GM18505 (cell line): ENCODE results near the gene ZNF423.
A peak's percentile ranks its signal among the peaks of the same experiment; 100 is the strongest.
"Not testable (repeated sequence)": the region's sequence is repeated elsewhere in the genome, so short reads cannot be mapped to it uniquely, and the experiment has no call there.

Source experiments
- ATAC-seq: cut with Tn5 transposase; IDR thresholded peaks from one replicate; pipeline ENCODE4 v1.9.1; 2021; ENCODE audit not compliant: unreplicated experiment
- POLR2A ChIP-seq: IDR thresholded peaks from 4 replicates; pipeline ENCODE4 v1.6.1; 2011; ENCODE audit warnings: borderline replicate concordance; ENCODE audit not compliant: insufficient read depth, insufficient read length; ENCODE audit errors: extremely low read depth

Gene ZNF423

GRCh38 chr16:49575346-49576172, 280.4 kb downstream of the ZNF423 start:
- peak; percentile 96 for ATAC-seq
- TF ChIP-seq POLR2A, result peak; percentile 52

- TF ChIP-seq POLR2A, result no peak
- no peak for ATAC-seq
Observed at GRCh38 chr16:49574826-49575225, 281.1 kb downstream of the ZNF423 start.

DNA sequence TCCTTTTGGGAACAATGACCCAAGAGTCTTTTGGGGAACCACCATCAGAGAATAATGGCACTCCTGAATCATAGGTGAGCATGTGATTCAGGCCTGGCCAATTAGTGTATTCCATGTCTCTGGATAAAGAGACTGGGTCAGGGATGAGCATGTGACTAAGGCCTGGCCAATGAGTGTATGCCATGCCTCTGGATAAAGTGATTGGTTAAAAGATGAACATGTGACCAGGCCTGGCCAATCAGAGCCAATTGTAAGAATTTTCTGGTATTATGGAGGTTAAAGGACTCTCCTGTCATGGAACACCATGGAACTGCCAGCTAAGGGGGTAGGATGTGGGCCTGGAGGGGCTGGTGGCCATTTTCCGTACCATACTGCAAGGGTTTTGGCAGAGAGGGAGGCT, 288.0 kb downstream of the ZNF423 start:
- no peak for TF ChIP-seq POLR2A
- ATAC-seq, result no peak

DNA sequence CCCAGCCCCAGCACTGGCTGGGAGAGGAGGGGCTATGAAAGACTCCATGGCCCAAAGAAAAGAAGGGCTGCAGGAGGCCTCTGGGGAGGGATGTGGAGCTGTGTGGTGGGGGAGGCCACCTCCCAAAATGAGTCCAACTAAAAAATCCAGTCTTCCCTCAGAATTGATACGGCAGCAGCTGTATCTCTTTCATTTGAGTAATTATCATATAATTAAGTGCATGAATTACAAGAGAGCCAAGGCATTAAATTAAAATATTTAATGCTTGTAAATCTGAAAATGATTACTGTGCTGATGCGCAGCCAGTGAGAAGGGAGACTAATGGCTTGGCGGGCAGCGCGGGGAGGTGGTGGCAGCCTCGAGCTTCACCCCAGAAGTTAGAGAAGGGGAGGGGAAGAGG, 289.5 kb downstream of the ZNF423 start:
- no peak for ATAC-seq
- TF ChIP-seq POLR2A, result no peak

- no peak for TF ChIP-seq POLR2A
- ATAC-seq, result no peak
Observed at GRCh38 chr16:49564496-49565229, 291.2 kb downstream of the ZNF423 start.

DNA sequence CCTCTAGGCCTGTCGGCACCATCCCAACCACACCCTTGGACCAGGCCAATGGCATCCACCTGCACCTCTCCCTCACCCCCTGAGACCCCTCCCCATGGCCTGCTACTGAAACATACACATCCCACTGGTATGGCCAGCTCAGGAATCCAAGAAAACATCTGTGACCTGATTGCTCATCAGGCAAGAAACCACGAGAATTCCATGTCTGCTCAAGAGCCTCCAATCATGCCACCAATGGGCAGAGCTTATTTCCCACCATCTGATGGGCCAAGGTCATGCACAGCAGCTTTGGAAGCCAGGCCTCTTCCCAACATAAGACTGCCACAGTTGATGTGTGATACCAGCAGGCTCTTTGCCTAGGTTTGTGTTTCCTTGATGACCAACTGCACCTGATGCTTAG, 292.2 kb downstream of the ZNF423 start:
- no peak for ATAC-seq
- TF ChIP-seq POLR2A, result no peak

- ATAC-seq, result not testable (repeated sequence)
Observed at GRCh38 chr16:49562894-49563293, 293.0 kb downstream of the ZNF423 start.

DNA sequence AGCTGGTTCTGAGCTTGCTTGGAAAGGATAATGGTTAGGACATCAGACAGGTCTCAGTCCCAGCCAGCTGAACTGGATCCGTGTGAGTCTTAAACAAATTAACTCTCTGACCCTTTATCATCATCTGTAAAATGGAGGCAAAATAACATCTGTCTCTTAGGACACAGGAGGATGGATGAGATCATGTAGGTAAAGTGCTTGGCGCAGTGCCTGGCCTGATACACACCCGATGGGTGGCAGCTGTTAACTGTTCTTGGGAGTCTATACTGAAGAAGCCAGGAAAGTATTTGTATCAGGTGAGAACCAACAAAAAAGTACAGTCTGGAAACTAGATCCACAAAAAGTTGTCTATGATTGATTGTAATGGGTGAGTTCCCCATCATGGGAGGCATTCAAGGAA, 293.7 kb downstream of the ZNF423 start:
- no peak for TF ChIP-seq POLR2A
- ATAC-seq, result no peak

- ATAC-seq, result no peak
- no peak for TF ChIP-seq POLR2A
Observed at GRCh38 chr16:49560004-49560830, 295.7 kb downstream of the ZNF423 start.

GRCh38 chr16:49559242-49559641, 296.7 kb downstream of the ZNF423 start:
- no peak for TF ChIP-seq POLR2A
- ATAC-seq, result no peak

- TF ChIP-seq POLR2A, result no peak
- no peak for ATAC-seq
Observed at GRCh38 chr16:49558451-49558850, 297.5 kb downstream of the ZNF423 start.

DNA sequence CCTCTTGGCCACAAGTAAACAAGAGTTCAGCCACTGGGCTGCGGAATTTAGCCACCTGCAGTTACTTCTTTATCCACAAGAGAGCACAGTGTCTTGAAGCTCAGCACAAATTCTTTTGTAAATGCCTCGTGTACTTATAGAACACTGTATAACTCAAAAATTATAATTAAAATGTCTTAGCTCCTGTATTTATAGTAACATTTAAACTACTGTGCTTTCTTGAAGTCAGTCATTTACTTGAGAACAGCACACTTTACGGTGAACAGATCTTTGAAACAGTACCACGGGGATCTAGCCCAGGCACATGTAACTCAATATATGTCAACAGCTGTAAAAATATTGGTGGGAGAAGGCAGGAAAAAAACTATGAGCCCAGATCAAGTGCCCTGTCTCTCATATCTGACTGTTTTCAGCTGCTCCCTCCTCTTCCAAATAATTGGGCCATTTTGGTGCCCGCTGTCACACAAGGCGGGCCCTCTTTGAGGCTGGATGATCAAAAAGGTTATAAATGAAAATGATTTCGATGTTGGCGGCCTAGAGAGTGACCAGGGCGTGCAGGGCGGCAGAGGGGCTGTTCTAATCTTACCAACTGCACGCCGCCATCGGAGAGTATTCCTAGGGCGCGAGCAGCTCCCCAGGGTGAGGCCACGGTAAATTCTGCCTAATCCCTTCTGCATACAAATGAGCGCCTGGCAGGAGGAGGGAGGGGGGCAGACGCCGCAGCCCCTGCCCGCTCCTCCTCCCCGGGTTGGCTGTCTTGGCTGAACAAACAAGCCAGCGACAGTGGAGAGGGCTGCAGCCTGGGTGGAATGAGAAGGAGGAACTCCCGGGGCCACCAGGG, 299.1 kb downstream of the ZNF423 start:
- ATAC-seq, result no peak
- TF ChIP-seq POLR2A, result no peak

DNA sequence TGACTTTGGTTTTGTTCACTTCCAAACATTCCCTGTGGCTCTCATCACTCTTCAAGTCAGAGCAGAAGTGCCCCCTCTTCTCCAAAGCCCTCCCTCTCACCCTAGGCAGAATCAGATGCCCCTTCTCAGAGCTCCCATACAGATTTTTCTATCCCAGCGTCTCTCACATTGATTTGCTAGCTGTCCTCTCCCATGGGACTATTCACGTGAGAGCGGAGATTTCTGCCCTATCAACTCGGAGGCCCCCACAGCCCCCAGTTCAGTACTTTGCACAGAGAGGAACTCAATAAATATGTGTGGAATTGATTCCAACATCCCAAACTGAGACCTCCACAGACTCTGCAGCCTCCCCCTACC, 299.7 kb downstream of the ZNF423 start:
- ATAC-seq, result no peak
- TF ChIP-seq POLR2A, result no peak
